ENCODE results near the gene HOXA5.

HOXA5 gene

DNA sequence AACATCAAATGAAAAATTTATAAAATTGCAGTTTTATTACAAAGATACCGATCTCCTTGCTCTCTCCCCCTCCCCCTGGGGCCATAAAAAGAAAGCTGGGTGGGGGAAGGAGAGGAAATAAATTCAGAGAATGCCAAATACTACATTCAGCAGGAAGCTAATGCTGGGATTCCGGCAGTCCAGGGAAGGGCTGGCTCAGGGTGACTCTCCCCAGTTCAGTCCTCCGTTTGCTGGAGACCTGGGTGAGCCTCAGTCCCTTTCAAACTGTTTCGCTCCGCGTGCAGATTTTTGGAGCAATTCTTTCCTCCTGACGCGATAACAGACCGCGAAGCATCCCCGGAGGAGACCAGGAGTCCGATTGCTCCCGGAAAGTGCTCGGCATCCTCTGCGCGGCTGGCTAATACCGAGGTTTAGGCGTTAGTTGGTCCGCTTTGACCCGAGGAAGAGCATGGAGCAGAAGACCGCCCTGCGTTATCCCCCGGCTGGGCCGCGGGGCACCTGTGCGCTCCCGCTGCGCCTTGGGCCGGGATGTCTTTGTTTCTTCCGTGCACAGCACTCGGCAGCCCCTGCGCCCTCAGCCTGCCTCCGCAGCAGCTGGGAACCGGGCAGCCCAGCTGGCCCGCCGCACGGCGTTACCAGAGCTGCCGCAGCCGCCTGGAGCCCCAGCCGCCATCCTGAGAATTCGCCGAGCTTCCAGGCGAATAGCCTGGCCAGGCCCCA, 37.1 kb downstream of the HOXA5 start:
- DNase-seq (ENCODE audit: low read depth, low spot score), result peak; percentile 64
- in situ Hi-C loops (cut with HindIII; ENCODE audit: low sequenced_read_pairs), result no loop called here
- TF ChIP-seq, protein P1, sequence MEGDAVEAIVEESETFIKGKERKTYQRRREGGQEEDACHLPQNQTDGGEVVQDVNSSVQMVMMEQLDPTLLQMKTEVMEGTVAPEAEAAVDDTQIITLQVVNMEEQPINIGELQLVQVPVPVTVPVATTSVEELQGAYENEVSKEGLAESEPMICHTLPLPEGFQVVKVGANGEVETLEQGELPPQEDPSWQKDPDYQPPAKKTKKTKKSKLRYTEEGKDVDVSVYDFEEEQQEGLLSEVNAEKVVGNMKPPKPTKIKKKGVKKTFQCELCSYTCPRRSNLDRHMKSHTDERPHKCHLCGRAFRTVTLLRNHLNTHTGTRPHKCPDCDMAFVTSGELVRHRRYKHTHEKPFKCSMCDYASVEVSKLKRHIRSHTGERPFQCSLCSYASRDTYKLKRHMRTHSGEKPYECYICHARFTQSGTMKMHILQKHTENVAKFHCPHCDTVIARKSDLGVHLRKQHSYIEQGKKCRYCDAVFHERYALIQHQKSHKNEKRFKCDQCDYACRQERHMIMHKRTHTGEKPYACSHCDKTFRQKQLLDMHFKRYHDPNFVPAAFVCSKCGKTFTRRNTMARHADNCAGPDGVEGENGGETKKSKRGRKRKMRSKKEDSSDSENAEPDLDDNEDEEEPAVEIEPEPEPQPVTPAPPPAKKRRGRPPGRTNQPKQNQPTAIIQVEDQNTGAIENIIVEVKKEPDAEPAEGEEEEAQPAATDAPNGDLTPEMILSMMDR (IDR thresholded peaks at IDR 0.05; ENCODE audit: low read depth, low read length), result no peak
- peak overlapping the region; percentile 34 for H3K4me3 ChIP-seq (ENCODE audit: low read depth, low read length)

DNA sequence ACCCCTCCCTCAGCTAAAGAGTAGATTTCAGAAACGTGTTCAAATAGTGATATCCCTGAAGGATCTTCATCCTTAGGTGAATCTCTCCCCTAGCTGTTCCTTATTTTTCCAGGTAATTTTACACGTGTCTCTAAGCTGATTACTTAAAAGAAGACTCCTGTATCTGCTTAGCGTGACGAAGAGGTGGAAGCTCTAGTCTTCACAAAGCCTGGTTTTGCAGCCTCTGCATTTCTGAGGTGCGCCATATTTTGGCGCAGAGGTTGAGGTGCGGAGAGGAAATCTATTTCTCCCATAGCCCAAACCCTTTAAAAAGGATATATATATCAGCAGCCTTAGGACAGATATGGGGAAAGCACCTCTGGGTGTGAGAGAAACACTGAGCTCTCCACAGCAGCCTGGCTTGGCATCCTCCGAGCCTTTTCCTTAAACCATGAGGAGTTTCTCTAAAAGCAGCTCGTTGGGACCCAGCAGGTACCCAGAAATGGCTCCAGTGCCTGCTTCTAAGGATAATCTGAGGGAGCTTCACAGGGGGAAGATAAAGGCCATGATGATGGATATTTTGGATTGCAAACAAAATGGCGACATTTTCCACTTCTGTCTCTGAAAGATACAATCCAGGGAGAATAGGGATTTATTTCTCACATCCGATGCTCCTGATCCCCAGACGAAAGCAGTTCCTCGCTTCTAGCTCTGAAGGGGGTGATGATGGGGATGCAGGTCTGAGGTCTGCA, 38.0 kb downstream of the HOXA5 start:
- peak; percentile 65 for DNase-seq (ENCODE audit: low read depth, low spot score)
- no peak overlapping the region for H3K4me3 ChIP-seq (ENCODE audit: low read depth, low read length)
- TF ChIP-seq, protein P1 (IDR thresholded peaks at IDR 0.05; ENCODE audit: low read depth, low read length), result no peak
- in situ Hi-C loops (cut with HindIII; ENCODE audit: low sequenced_read_pairs), result no loop called here

DNA sequence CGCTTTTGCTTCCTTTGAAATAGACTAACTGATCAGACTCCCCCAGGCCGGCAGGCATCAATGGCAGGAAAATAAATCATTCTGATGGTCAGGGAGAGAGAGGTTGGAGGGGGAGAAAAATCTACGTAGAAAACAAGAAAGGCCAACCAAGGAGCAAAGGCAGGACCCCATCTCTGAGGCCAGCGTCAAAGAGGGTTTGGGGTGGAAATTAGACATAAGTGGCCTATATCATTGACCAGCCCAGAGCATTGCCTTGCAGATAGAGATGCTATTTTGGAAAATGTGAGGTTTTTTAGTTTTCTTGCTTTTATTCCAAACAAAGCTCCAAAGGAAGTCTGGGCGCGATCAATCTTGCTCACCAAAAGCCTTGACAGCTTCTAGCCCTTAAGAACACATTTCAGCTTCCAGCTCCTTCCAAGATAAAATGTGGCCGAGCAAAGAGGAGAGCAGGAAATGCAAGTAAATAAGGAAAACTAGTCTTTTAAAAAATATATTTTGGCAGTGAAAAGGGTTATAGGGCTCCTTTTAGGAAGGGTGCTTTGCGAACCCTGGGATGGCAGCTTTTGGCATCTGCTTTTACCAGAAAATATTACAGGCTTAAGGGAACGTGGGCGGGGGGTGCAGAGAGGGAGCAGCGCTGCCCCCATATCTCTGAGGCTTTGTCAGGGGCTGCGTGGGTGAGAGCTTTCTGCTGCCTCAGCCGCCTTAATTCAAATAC, 39.0 kb downstream of the HOXA5 start:
- DNase-seq (ENCODE audit: low read depth, low spot score), result peak; percentile 73
- in situ Hi-C loops (cut with HindIII; ENCODE audit: low sequenced_read_pairs), result no loop called here
- TF ChIP-seq, protein P1 (IDR thresholded peaks at IDR 0.05; ENCODE audit: low read depth, low read length), result no peak
- no peak overlapping the region for H3K4me3 ChIP-seq (ENCODE audit: low read depth, low read length)

DNA sequence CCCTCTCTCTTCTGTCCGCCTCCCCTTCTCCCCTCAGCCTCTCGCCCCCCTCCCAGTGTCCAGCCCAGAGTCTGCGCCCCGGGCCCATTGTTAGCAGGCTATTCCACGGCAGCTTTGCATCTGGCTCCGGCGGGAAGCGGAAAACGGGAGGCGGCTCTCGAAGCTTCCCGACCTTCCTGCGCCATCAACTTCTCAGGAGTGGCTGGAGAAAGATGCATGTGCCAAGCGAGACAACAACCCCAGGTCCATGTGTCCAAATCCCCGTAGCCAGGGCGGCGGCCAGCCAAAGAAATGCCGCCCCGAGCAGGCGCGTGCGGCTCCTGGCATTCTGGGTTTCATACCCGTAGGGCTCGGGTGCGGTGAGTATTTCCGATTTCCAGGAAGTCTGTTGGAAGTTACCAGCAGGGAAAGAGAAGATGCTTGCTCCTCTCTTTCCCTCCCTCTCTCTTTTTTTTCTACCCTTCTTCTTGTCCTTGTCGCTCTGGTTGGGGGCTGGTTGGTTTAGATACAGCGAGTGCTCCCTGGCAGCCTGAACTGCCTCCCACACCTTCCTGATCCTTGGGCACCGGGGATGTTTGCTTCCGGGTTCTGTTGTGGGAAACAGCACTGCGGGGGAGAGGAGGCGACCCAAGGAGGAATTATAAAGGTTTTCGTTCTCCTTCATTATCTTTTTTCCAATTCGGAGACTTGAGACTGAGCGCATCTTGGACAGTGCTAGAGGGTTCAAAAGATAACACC, 39.8 kb downstream of the HOXA5 start:
- DNase-seq (ENCODE audit: low read depth, low spot score), result peak; percentile 61
- TF ChIP-seq, protein P1 (IDR thresholded peaks at IDR 0.05; ENCODE audit: low read depth, low read length), result no peak
- H3K4me3 ChIP-seq (ENCODE audit: low read depth, low read length), result peak overlapping the region; percentile 57
- in situ Hi-C loops (cut with HindIII; ENCODE audit: low sequenced_read_pairs), result no loop called here

DNA sequence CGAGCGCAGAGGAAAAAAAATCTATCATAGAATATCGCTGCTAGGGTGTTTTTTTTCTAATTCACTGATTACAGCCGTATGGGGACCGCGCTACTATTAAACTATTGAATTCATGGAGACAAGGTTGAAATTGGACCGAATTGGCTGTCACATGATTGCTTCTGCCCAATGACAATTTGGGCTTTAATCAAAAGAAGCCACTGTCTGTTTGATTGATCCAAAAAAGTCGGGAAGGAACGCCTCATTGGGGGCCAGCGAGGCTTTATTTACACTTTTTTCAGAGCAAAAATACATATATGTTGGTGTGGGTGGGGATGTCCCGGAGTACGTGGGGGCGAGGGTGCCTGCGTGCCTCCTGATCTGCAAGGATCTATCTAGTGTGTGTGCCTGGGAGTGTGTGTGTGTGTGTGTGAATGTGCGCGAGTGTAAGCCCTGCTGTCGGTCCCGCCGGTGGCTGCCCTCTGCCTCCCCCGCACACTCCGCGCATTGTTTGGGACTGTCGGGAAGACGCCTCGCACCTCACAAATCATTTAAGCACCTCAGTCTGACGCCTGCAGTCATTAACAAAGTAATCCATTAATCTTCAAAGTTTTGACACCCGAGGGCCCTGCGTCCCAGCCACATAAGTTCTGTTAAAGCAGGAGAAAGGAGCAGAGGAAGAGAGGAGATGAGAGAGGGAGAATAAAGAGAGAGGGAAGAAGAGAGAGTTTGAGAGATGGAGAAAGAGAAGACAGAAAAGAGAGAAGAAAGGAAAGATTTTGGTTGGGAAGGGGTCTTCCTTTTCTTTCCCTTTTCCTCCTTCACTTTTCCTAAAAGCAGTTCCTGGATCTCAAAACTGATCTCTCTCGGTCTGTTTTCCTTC, 40.7 kb downstream of the HOXA5 start, which contains the start of gene HOXA2:
TSS of gene HOXA2 (minus strand) at position 103 of the 862 bp plus-strand sequence. CDS start 183 bp downstream, outside the sequence.
- H3K4me3 ChIP-seq (ENCODE audit: low read depth, low read length), result peak within 1 kb of the TSS; percentile 57
- in situ Hi-C loops (cut with HindIII; ENCODE audit: low sequenced_read_pairs), result no loop called here
- TF ChIP-seq, protein P1 (IDR thresholded peaks at IDR 0.05; ENCODE audit: low read depth, low read length), result no peak
- DNase-seq (ENCODE audit: low read depth, low spot score), result peak; percentile 88

All from astrocyte of the spinal cord (primary cell).